HepG2 (cell line): ENCODE data around the gene ALOX15. TPM values are rescaled to one million over a fixed set of nuclear protein-coding genes. Genes with fewer than 3 reads are reported as not detected.

Experiments
- ATAC-seq: fragments of 200-7000 bp; cut with Tn5 transposase; 3 replicates; pipeline ENCODE4 v1.9.1; 2020; ENCODE audit warnings: mild to moderate bottlenecking, moderate library complexity
- BruUV-seq: library from RNA; stranded (reverse); fragments of 400-500 nt; replicated peaks from 2 replicates; lab custom pipeline; 2021; lab: Mats Ljungman, UMichigan
- CTCF ChIA-PET: fragments of 300-600 bp; formaldehyde crosslinking; extraction: SDS; loops from one replicate; lab custom pipeline; 2021; ENCODE audit warnings: low total read pairs, inconsistent platforms, low intra/inter-chr PET ratio; lab: Yijun Ruan, JAX
- POLR2A ChIA-PET: fragments of 350-600 bp; sonication (Branson Sonifier 250); formaldehyde crosslinking; loops from one replicate; lab custom pipeline; 2020; ENCODE audit warnings: antibody characterized with exemption, inconsistent platforms; lab: Yijun Ruan, JAX
- DNase-seq: peaks from one replicate; pipeline ENCODE4 v3.0.0-alpha.2; 2015; ENCODE audit warnings: low spot score
- FAIRE-seq: peaks from 3 replicates; lab custom pipeline; 2011; peaks lifted over from hg19 to GRCh38; lab: Jason Lieb, UNC
- H2AFZ ChIP-seq: one replicate; pipeline ENCODE4 v1.6.1; 2011; ENCODE audit warnings: low read length, inconsistent platforms
- H3K27ac ChIP-seq: fragments of 300-600 bp; 3 replicates; pipeline ENCODE4 v1.8.0; 2011; ENCODE audit warnings: mixed run types, mild to moderate bottlenecking, mixed read lengths, low read length, inconsistent platforms; ENCODE audit not compliant: insufficient read depth; ENCODE audit errors: extremely low read length
- H3K27me3 ChIP-seq, 2 experiments: fragments of 200-600 bp in 1 of 2; 2 replicates in 1 of 2; 3 replicates in 1 of 2; pipeline versions ENCODE4 v1.6.0 to v1.8.0; 2011; ENCODE audit warnings: low read length in 2 of 2, mild to moderate bottlenecking in 2 of 2, moderate library complexity in 2 of 2, inconsistent platforms in 1 of 2; ENCODE audit not compliant: insufficient read depth in 2 of 2, control insufficient read depth in 1 of 2
- H3K36me3 ChIP-seq, 2 experiments: fragments of 200-600 bp in 1 of 2; replicated peaks in 1 of 2; 2 replicates in 1 of 2; 3 replicates in 1 of 2; pipeline versions ENCODE4 v1.5.1 to v1.8.0; 2011; ENCODE audit warnings: low read length in 2 of 2, inconsistent platforms in 1 of 2; ENCODE audit not compliant: insufficient read depth in 2 of 2, control insufficient read depth in 1 of 2
- H3K4me1 ChIP-seq: 2 replicates; pipeline ENCODE4 v1.5.1; 2012; ENCODE audit warnings: low read length, inconsistent platforms; ENCODE audit not compliant: insufficient read depth
- H3K4me2 ChIP-seq: 2 replicates; pipeline ENCODE4 v1.6.0; 2011; ENCODE audit warnings: low read depth, low read length, inconsistent platforms
- H3K4me3 ChIP-seq, 3 experiments: fragments of 200-600 bp in 1 of 3; sonication (generic), shearing (Covaris generic) in 1 of 3; replicated peaks in 1 of 3; 2 replicates each; pipeline ENCODE4 v1.5.1; 2011 to 2016; ENCODE audit warnings: low read length in 3 of 3, inconsistent platforms in 2 of 3, low read depth in 2 of 3, mild to moderate bottlenecking in 2 of 3, control low read depth in 1 of 3, mixed read lengths in 1 of 3; ENCODE audit not compliant: insufficient read depth in 1 of 3
- H3K79me2 ChIP-seq: one replicate; pipeline ENCODE4 v1.6.1; 2011; ENCODE audit warnings: low read length, inconsistent platforms; ENCODE audit not compliant: insufficient read depth
- H3K9ac ChIP-seq: 2 replicates; pipeline ENCODE4 v1.6.0; 2011; ENCODE audit warnings: mild to moderate bottlenecking, low read depth, low read length, inconsistent platforms; ENCODE audit not compliant: insufficient read depth
- H3K9me3 ChIP-seq: 2 replicates; pipeline ENCODE4 v1.5.1; 2012; ENCODE audit warnings: mild to moderate bottlenecking, low read length
- H4K20me1 ChIP-seq: 2 replicates; pipeline ENCODE4 v1.6.0; 2011; ENCODE audit warnings: inconsistent platforms, mild to moderate bottlenecking, low read length, moderate library complexity; ENCODE audit not compliant: insufficient read depth
- HHEX ChIP-seq: IDR thresholded peaks from 2 replicates; pipeline ENCODE4 v1.6.1; 2016; ENCODE audit warnings: control low read depth
- HNRNPUL1 ChIP-seq: fragments of 200-400 bp; formaldehyde crosslinking; IDR thresholded peaks from 2 replicates; pipeline ENCODE4 v1.6.1; 2017; ENCODE audit warnings: low read depth, mild to moderate bottlenecking, low read length, moderate library complexity
- KMT2A ChIP-seq: sonication (generic); formaldehyde crosslinking; IDR thresholded peaks from 2 replicates; pipeline ENCODE4 v1.4.0; 2020; ENCODE audit warnings: missing genetic modification reagents
- MED8 ChIP-seq: sonication (generic); formaldehyde crosslinking; IDR thresholded peaks from 2 replicates; pipeline ENCODE4 v1.8.1; 2023; ENCODE audit warnings: mild to moderate bottlenecking, missing genetic modification reagents; ENCODE audit not compliant: insufficient replicate concordance
- NR3C1 ChIP-seq: sonication (generic); formaldehyde crosslinking; IDR thresholded peaks from 2 replicates; pipeline ENCODE4 v1.4.0; 2020; ENCODE audit warnings: missing genetic modification reagents
- ONECUT2 ChIP-seq: sonication (generic); formaldehyde crosslinking; IDR thresholded peaks from 2 replicates; pipeline ENCODE4 v1.4.0; 2020; ENCODE audit warnings: missing genetic modification reagents
- RAD51 ChIP-seq: fragments of 450-650 bp; IDR thresholded peaks from 2 replicates; pipeline ENCODE4 v1.6.1; 2016; ENCODE audit warnings: borderline replicate concordance
- TAF1 ChIP-seq: sonication (generic); formaldehyde crosslinking; IDR thresholded peaks from 2 replicates; pipeline ENCODE4 v1.4.0; 2020; ENCODE audit warnings: missing genetic modification reagents
- TAF15 ChIP-seq: fragments of 200-400 bp; formaldehyde crosslinking; IDR thresholded peaks from one replicate; pipeline ENCODE4 v1.6.1; 2018; ENCODE audit warnings: mild to moderate bottlenecking, low read depth, low read length; ENCODE audit not compliant: poor library complexity, severe bottlenecking
- TFAP4 ChIP-seq: sonication (generic); IDR thresholded peaks from 2 replicates; pipeline ENCODE4 v1.6.1; 2016; ENCODE audit warnings: low read depth, borderline replicate concordance
- ZFP82 ChIP-seq: sonication (generic); formaldehyde crosslinking; IDR thresholded peaks from 2 replicates; pipeline ENCODE4 v1.5.1; 2020; ENCODE audit warnings: mild to moderate bottlenecking, missing genetic modification reagents, borderline replicate concordance
- ZNF292 ChIP-seq: sonication (generic); formaldehyde crosslinking; IDR thresholded peaks from 2 replicates; pipeline ENCODE4 v1.8.1; 2022; ENCODE audit warnings: mild to moderate bottlenecking, low read depth, missing genetic modification reagents, borderline replicate concordance
- ZNF407 ChIP-seq: sonication (generic); formaldehyde crosslinking; IDR thresholded peaks from one replicate; pipeline ENCODE4 v1.5.1; 2020; ENCODE audit warnings: mild to moderate bottlenecking, missing genetic modification reagents; ENCODE audit errors: not compliant biosample characterization
- ZNF788 ChIP-seq: sonication (generic); formaldehyde crosslinking; IDR thresholded peaks from 2 replicates; pipeline ENCODE4 v1.5.0; 2020; ENCODE audit warnings: mild to moderate bottlenecking, missing genetic modification reagents, borderline replicate concordance
- WGBS: methylation state at CpG from one replicate; pipeline ENCODE4 v1.1.6; 2017; ENCODE audit warnings: low lambda C conversion rate; 5-methylcytosine and 5-hydroxymethylcytosine counted together
- in situ Hi-C: cut with HindIII; loops from 2 replicates; pipeline ENCODE4 v1.10.0; 2017; ENCODE audit warnings: low pct_unique_long_range_greater_than_20kb; ENCODE audit not compliant: extremely low pct_ligation_motif_present
- intact Hi-C: fragments of 100-400 bp; cut with micrococcal nuclease; formaldehyde crosslinking; loops from one replicate; pipeline ENCODE4 v1.10.0; 2022; ENCODE audit not compliant: unreplicated experiment
- polyA plus RNA-seq, 8 experiments: library from polyadenylated mRNA; depleted of rRNA in 3 of 8; stranded (reverse) in 7 of 8; unstranded in 1 of 8; fragments of >200 nt; fragmentation: Illumina TruSeq in 4 of 8; extraction: Trizol in 4 of 8; gene quantifications; 2 replicates each; pipeline versions ENCODE4 v1.2.1 to v1.2.3, GENCODE V29; 2011 to 2016; ENCODE audit warnings: low read depth in 4 of 8, missing spikeins in 1 of 8, mixed read lengths in 1 of 8; ENCODE audit not compliant: insufficient read depth in 1 of 8
- total RNA-seq, 5 experiments: library from RNA; depleted of rRNA; stranded (reverse); fragments of >200 nt; fragmentation: Illumina TruSeq; extraction: Trizol; gene quantifications; 2 replicates each; pipeline ENCODE4 v1.2.3, GENCODE V29; 2016; ENCODE audit warnings: low read depth in 1 of 5
- TF ChIP-seq, protein P1 (sequence below): sonication (generic); formaldehyde crosslinking; IDR thresholded peaks from 2 replicates; pipeline ENCODE4 v1.4.0; 2020; ENCODE audit warnings: mild to moderate bottlenecking, missing genetic modification reagents
- TF ChIP-seq, protein P2 (sequence below): sonication (generic); formaldehyde crosslinking; IDR thresholded peaks from 2 replicates; pipeline ENCODE4 v1.8.0; 2023; ENCODE audit warnings: mild to moderate bottlenecking, missing genetic modification reagents

Gene ALOX15
- total and polyA plus RNA-seq, 2 of the 13 experiments (the other 11 are each of a cell fraction or from before 2014, with no cell fraction given), result 0.04 TPM; not detected in 1

GRCh38 chr17:4597975-4598374 lies 43.5 kb downstream of the ALOX15 start:
- Histone ChIP-seq H3K79me2 (no peaks in the 10 kb centered on the region), H3K27ac (no peak overlapping the region), H3K4me2 (no peak overlapping the region), H3K9me3 (no peaks in the 10 kb centered on the region), H2AFZ (no peak overlapping the region), H3K9ac (no peak overlapping the region), H3K36me3 (no peaks in the 10 kb centered on the region), H3K4me3 (no peak overlapping the region), H3K27me3 (peaks cover 0 to 2% of the 10 kb centered on the region in 2 experiments; a peak in 1 of 5 replicates), H4K20me1 (no peaks in the 10 kb centered on the region), H3K4me1 (peaks cover 30% of the 10 kb centered on the region)
- intact Hi-C loops, result no loop called here
- no peak for DNase-seq
- no TSS peak for BruUV-seq
- in situ Hi-C loops, result no loop called here
- WGBS, result 68% methylated on average over 9 of the region's 13 CpGs
- no peak for ATAC-seq
- POLR2A ChIA-PET, result no interaction called here
- CTCF ChIA-PET, result no interaction called here
- FAIRE-seq, result no peak
- no peak for TF ChIP-seq ZNF788 (CRISPR knock-in tag)
- TF ChIP-seq TAF15, result no peak
- TF ChIP-seq RAD51, result no peak
- no peak for TF ChIP-seq ONECUT2 (CRISPR knock-in tag)
- no peak for TF ChIP-seq HHEX (CRISPR knock-in tag)
- TF ChIP-seq HNRNPUL1, result no peak
- TF ChIP-seq ZFP82 (CRISPR knock-in tag), result no peak
- TF ChIP-seq, protein P1, sequence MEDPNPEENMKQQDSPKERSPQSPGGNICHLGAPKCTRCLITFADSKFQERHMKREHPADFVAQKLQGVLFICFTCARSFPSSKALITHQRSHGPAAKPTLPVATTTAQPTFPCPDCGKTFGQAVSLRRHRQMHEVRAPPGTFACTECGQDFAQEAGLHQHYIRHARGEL (CRISPR knock-in tag), result no peak
- TF ChIP-seq TAF1 (CRISPR knock-in tag), result no peak
- TF ChIP-seq ZNF292 (CRISPR knock-in tag), result no peak
- no peak for TF ChIP-seq TFAP4
- TF ChIP-seq KMT2A, result no peak
- TF ChIP-seq, protein P2, sequence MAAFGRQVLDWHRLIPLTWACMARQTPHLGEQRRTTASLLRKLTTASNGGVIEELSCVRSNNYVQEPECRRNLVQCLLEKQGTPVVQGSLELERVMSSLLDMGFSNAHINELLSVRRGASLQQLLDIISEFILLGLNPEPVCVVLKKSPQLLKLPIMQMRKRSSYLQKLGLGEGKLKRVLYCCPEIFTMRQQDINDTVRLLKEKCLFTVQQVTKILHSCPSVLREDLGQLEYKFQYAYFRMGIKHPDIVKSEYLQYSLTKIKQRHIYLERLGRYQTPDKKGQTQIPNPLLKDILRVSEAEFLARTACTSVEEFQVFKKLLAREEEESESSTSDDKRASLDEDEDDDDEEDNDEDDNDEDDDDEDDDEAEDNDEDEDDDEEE (CRISPR knock-in tag), result no peak
- TF ChIP-seq ZNF407 (CRISPR knock-in tag), result no peak
- TF ChIP-seq NR3C1 (CRISPR knock-in tag), result no peak
- no peak for TF ChIP-seq MED8 (CRISPR knock-in tag)
